Measurements from ENCODE around the gene PTMA. TPM values are rescaled to one million over a fixed set of nuclear protein-coding genes. Genes with fewer than 3 reads are reported as not detected.

Gene PTMA
- total and polyA plus RNA-seq, 7 donors = 124 to 347 (median 210) TPM

- peak; percentile 97 to 99 for DNase-seq
- H3K27ac ChIP-seq = peak overlapping the region; percentile 97
- H3K27me3 ChIP-seq (ENCODE audit: insufficient read depth in 3 of 3, low read length in 2 of 3) = no peaks in the 10 kb centered on the region
- 6 to 9% (median 6%) methylated on average over 71 to 87 of the region's 87 CpGs for WGBS, 3 donors
- peak overlapping the region; percentile 67 for H3K4me3 ChIP-seq
- peak; percentile 76 to 79 (median 78) for ATAC-seq
- H3K36me3 ChIP-seq (ENCODE audit: insufficient read depth in 1 of 2, low read depth in 1 of 2) = no peaks in the 10 kb centered on the region
- intact Hi-C loops (cut with DNase I) = loop anchor here in 1 of 2 donors (1.0 kb wide), 1 partner anchor 44 kb away; no protein-coding TSS in a partner anchor
- no peaks in the 10 kb centered on the region for H3K9me3 ChIP-seq
- peaks cover 17% of the 10 kb centered on the region for H3K4me1 ChIP-seq
- no peak for TF ChIP-seq CTCF (IDR thresholded peaks at IDR 0.05)
Measured at GRCh38 chr2:231662028-231662810, 46.1 kb upstream of the PTMA start.

- peak overlapping the region; percentile 67 for H3K4me3 ChIP-seq
- intact Hi-C loops (cut with DNase I) = loop anchor here in 1 of 2 donors (1.0 kb wide), 1 partner anchor 43 kb away; no protein-coding TSS in a partner anchor
- no peak for TF ChIP-seq CTCF (IDR thresholded peaks at IDR 0.05)
- peaks cover 21% of the 10 kb centered on the region for H3K4me1 ChIP-seq
- no peaks in the 10 kb centered on the region for H3K36me3 ChIP-seq (ENCODE audit: insufficient read depth in 1 of 2, low read depth in 1 of 2)
- no peaks in the 10 kb centered on the region for H3K9me3 ChIP-seq
- no peak for DNase-seq
- 93 to 95% (median 94%) methylated on average over 34 of the region's 34 CpGs for WGBS, 3 donors
- no peak for ATAC-seq
- peak overlapping the region; percentile 97 for H3K27ac ChIP-seq
- H3K27me3 ChIP-seq (ENCODE audit: insufficient read depth in 3 of 3, low read length in 2 of 3) = no peaks in the 10 kb centered on the region
Measured at GRCh38 chr2:231662811-231663457, 45.4 kb upstream of the PTMA start.

GRCh38 chr2:231663458-231664212 is 44.7 kb upstream of the PTMA start:
- intact Hi-C loops (cut with DNase I) = no loop called here
- H3K27ac ChIP-seq = peak overlapping the region; percentile 97
- H3K27me3 ChIP-seq (ENCODE audit: insufficient read depth in 3 of 3, low read length in 2 of 3) = no peaks in the 10 kb centered on the region
- DNase-seq = no peak
- peaks cover 21% of the 10 kb centered on the region for H3K4me1 ChIP-seq
- 91 to 97% (median 91%) methylated on average over 26 to 27 of the region's 27 CpGs for WGBS, 3 donors
- no peaks in the 10 kb centered on the region for H3K36me3 ChIP-seq (ENCODE audit: insufficient read depth in 1 of 2, low read depth in 1 of 2)
- no peaks in the 10 kb centered on the region for H3K9me3 ChIP-seq
- TF ChIP-seq CTCF (IDR thresholded peaks at IDR 0.05) = no peak
- H3K4me3 ChIP-seq = no peak overlapping the region
- ATAC-seq = no peak

GRCh38 chr2:231664727-231665126 is 43.6 kb upstream of the PTMA start:
- no peak for ATAC-seq
- H3K27me3 ChIP-seq (ENCODE audit: insufficient read depth in 3 of 3, low read length in 2 of 3) = no peaks in the 10 kb centered on the region
- H3K27ac ChIP-seq = peak overlapping the region; percentile 97
- intact Hi-C loops (cut with DNase I) = no loop called here
- DNase-seq = no peak
- H3K4me1 ChIP-seq = peaks cover 21% of the 10 kb centered on the region
- no peaks in the 10 kb centered on the region for H3K36me3 ChIP-seq (ENCODE audit: insufficient read depth in 1 of 2, low read depth in 1 of 2)
- no peak overlapping the region for H3K4me3 ChIP-seq
- WGBS, 3 donors = 87 to 95% (median 90%) methylated on average over 8 of the region's 8 CpGs
- no peak for TF ChIP-seq CTCF (IDR thresholded peaks at IDR 0.05)
- no peaks in the 10 kb centered on the region for H3K9me3 ChIP-seq

All from psoas muscle (tissue), 8 donors.